Measurements from ENCODE around the gene LAMP1. TPM values are rescaled to one million over a fixed set of nuclear protein-coding genes. Genes with fewer than 3 reads are reported as not detected.

LAMP1 gene
- total and polyA plus RNA-seq, 2 experiments from 2014 or later, result 34.5 to 107 TPM

GRCh38 chr13:113337976-113338375, 40.9 kb downstream of the LAMP1 start (continued):
- TF ChIP-seq EZH2phosphoT487 (IDR thresholded peaks at IDR 0.05; ENCODE audit: unreplicated experiment) (no peak), POLR2AphosphoS5 (IDR thresholded peaks at IDR 0.05; ENCODE audit: low read depth) (no peak), ETS1 (IDR thresholded peaks at IDR 0.05) (no peak), CTCF (conservative IDR thresholded peaks at IDR 0.05; ENCODE audit: low read depth in 2 of 2) (no peak)

GRCh38 chr13:113338451-113338850, 41.4 kb downstream of the LAMP1 start:
- H3K27ac ChIP-seq (ENCODE audit: low read depth), result no peak overlapping the region
- peaks cover 4% of the 10 kb centered on the region for H4K20me1 ChIP-seq (replicated peaks; ENCODE audit: insufficient read depth)
- no peaks in the 10 kb centered on the region; the same call in 1 of the 2 replicates for H3K79me2 ChIP-seq (replicated peaks; ENCODE audit: insufficient read depth)
- no peak for TF ChIP-seq STAT1 (IDR thresholded peaks at IDR 0.05; ENCODE audit: unreplicated experiment)
- no peak overlapping the region for H2AFZ ChIP-seq
- H3K9me2 ChIP-seq (ENCODE audit: insufficient read depth), result no peaks in the 10 kb centered on the region
- no peaks in the 10 kb centered on the region for H3K36me3 ChIP-seq (ENCODE audit: insufficient read depth)
- DNase-seq (ENCODE audit: low spot score) (no peak), ATAC-seq (no peak)
- H3K36me3 Mint-ChIP-seq (ENCODE audit: low read depth), result peaks cover 80% of the 10 kb centered on the region
- H3F3A ChIP-seq (replicated peaks; ENCODE audit: low read depth), result 0 out of 2 replicates have a peak, but pooled peaks cover 11% of the 10 kb centered on the region
- peaks cover 8% of the 10 kb centered on the region for H3K27me3 Mint-ChIP-seq (ENCODE audit: insufficient read depth, low read depth, poor library complexity)
- H3K27me3 ChIP-seq (ENCODE audit: insufficient read depth), result no peaks in the 10 kb centered on the region
- H3K4me3 Mint-ChIP-seq, result no peak overlapping the region
- no peaks in the 10 kb centered on the region; the same call in 2 of the 3 replicates for H3K9me3 Mint-ChIP-seq
- no peak overlapping the region for H3K27ac Mint-ChIP-seq
- no peaks in the 10 kb centered on the region; the same call in 2 of the 3 replicates for H3K4me1 Mint-ChIP-seq
- no peak overlapping the region for H3K4me2 ChIP-seq
- H3K4me3 ChIP-seq, result no peak overlapping the region
- no peaks in the 10 kb centered on the region for H3K4me1 ChIP-seq (ENCODE audit: insufficient read depth)

GRCh38 chr13:113342820-113343691, 46.0 kb downstream of the LAMP1 start:
- Histone ChIP-seq H4K20me1 (replicated peaks; ENCODE audit: insufficient read depth) (peaks cover 12% of the 10 kb centered on the region), H3K9me2 (ENCODE audit: insufficient read depth) (no peaks in the 10 kb centered on the region), H3K27ac (ENCODE audit: low read depth) (no peak overlapping the region), H3K79me2 (replicated peaks; ENCODE audit: insufficient read depth) (no peaks in the 10 kb centered on the region; the same call in 1 of the 2 replicates), H3K4me2 (no peak overlapping the region), H3K36me3 (ENCODE audit: insufficient read depth) (0 out of 2 replicates have a peak, but pooled peaks cover 11% of the 10 kb centered on the region), H3F3A (replicated peaks; ENCODE audit: low read depth) (0 out of 2 replicates have a peak, but pooled peaks cover 17% of the 10 kb centered on the region), H2AFZ (no peak overlapping the region), H3K4me1 (ENCODE audit: insufficient read depth) (no peaks in the 10 kb centered on the region), H3K4me3 (no peak overlapping the region), H3K27me3 (ENCODE audit: insufficient read depth) (no peaks in the 10 kb centered on the region)
- Mint-ChIP-seq H3K9me3 (peaks cover 14% of the 10 kb centered on the region), H3K27ac (no peak overlapping the region), H3K27me3 (ENCODE audit: insufficient read depth, low read depth, poor library complexity) (peaks cover 15% of the 10 kb centered on the region), H3K36me3 (ENCODE audit: low read depth) (peaks cover 79% of the 10 kb centered on the region), H3K4me1 (no peaks in the 10 kb centered on the region), H3K4me3 (no peak overlapping the region)
- ATAC-seq (no peak), DNase-seq (ENCODE audit: low spot score) (no peak)
- TF ChIP-seq NANOG (IDR thresholded peaks at IDR 0.05; ENCODE audit: borderline replicate concordance) (no peak), ZNF331 (CRISPR knock-in tag; IDR thresholded peaks at IDR 0.05; ENCODE audit: low read depth) (no peak), JUNB (IDR thresholded peaks at IDR 0.05; ENCODE audit: unreplicated experiment) (no peak), CREB1 (CRISPR knock-in tag; IDR thresholded peaks at IDR 0.05; ENCODE audit: low read depth) (no peak), ETS1 (IDR thresholded peaks at IDR 0.05) (no peak), EZH2phosphoT487 (IDR thresholded peaks at IDR 0.05; ENCODE audit: unreplicated experiment) (no peak), EZH2 (IDR thresholded peaks at IDR 0.05; ENCODE audit: low read depth, unreplicated experiment) (no peak)

Data from GM23338 (cell line).